A673 (cell line): ENCODE results near the gene PPP1R7. TPM values are rescaled to one million over a fixed set of nuclear protein-coding genes. Genes with fewer than 3 reads are reported as not detected.
"Not testable (repeated sequence)": the region's sequence is repeated elsewhere in the genome, so short reads cannot be mapped to it uniquely, and the experiment has no call there.

Experiments
- Bru-seq: library from RNA; stranded (reverse); fragments of 400-500 nt; gene quantifications from one replicate; lab custom pipeline; 2021; lab: Mats Ljungman, UMichigan
- BruChase-seq, 2 experiments: library from RNA; stranded (reverse); fragments of 400-500 nt; gene quantifications; one replicate each; lab custom pipeline; 2021; lab: Mats Ljungman, UMichigan
- BruUV-seq: library from RNA; stranded (reverse); fragments of 400-500 nt; replicated peaks from 2 replicates; lab custom pipeline; 2021; lab: Mats Ljungman, UMichigan
- CTCF ChIA-PET: fragments of 300-600 bp; sonication (Branson Sonifier 250); formaldehyde crosslinking; loops from one replicate; lab custom pipeline; 2022; ENCODE audit warnings: antibody characterized with exemption; lab: Charles Lee
- POLR2A ChIA-PET: fragments of 300-600 bp; sonication (Branson Sonifier 250); formaldehyde crosslinking; loops from one replicate; lab custom pipeline; 2022; ENCODE audit warnings: antibody characterized with exemption; ENCODE audit not compliant: low non-redundant PET; lab: Charles Lee
- DNase-seq: peaks from one replicate; pipeline ENCODE4 v3.0.0-alpha.2; 2015; ENCODE audit warnings: low spot score
- H3K27ac ChIP-seq: fragments of 200-600 bp; sonication (generic); 2 replicates; pipeline ENCODE4 v1.5.1; 2016; ENCODE audit warnings: mixed run types, low read depth, mild to moderate bottlenecking, mixed read lengths, antibody characterized with exemption, low read length; ENCODE audit not compliant: poor library complexity, severe bottlenecking
- H3K27me3 ChIP-seq: fragments of 200-600 bp; sonication (generic); replicated peaks from 2 replicates; pipeline ENCODE4 v1.6.1; 2017; ENCODE audit warnings: mixed run types, low read depth, mild to moderate bottlenecking, mixed read lengths, antibody characterized with exemption, low read length; ENCODE audit not compliant: insufficient read depth, poor library complexity
- H3K36me3 ChIP-seq: fragments of 200-600 bp; sonication (generic); 2 replicates; pipeline ENCODE4 v1.6.1; 2016; ENCODE audit warnings: mixed run types, mild to moderate bottlenecking, mixed read lengths, antibody characterized with exemption, low read length; ENCODE audit not compliant: insufficient read depth, poor library complexity, severe bottlenecking
- H3K4me1 ChIP-seq: fragments of 200-600 bp; sonication (generic); 2 replicates; pipeline ENCODE4 v1.6.1; 2017; ENCODE audit warnings: mixed run types, mild to moderate bottlenecking, mixed read lengths, antibody characterized with exemption, low read length; ENCODE audit not compliant: insufficient read depth, poor library complexity, severe bottlenecking
- H3K4me3 ChIP-seq: fragments of 200-600 bp; sonication (generic); 2 replicates; pipeline ENCODE4 v1.5.1; 2016; ENCODE audit warnings: low read depth, mixed run types, mild to moderate bottlenecking, mixed read lengths, low read length; ENCODE audit not compliant: poor library complexity, severe bottlenecking
- H3K9me3 ChIP-seq: fragments of 200-600 bp; sonication (generic); 2 replicates; pipeline ENCODE4 v1.6.1; 2016; ENCODE audit warnings: mixed run types, low read depth, mild to moderate bottlenecking, mixed read lengths, antibody characterized with exemption, low read length; ENCODE audit not compliant: poor library complexity, severe bottlenecking
- EZH2 ChIP-seq: fragments of 200-600 bp; sonication (generic); IDR thresholded peaks from 2 replicates; pipeline ENCODE4 v1.6.1; 2017; ENCODE audit warnings: borderline replicate concordance, low read depth, mild to moderate bottlenecking, mixed read lengths, antibody characterized with exemption, low read length; ENCODE audit not compliant: poor library complexity, severe bottlenecking
- intact Hi-C: fragments of 100-400 bp; cut with micrococcal nuclease; formaldehyde crosslinking; loops from one replicate; pipeline ENCODE4 v1.10.0; 2022; ENCODE audit not compliant: unreplicated experiment
- long read RNA-seq: library from polyadenylated mRNA; stranded (forward); transcript quantifications from one replicate; pipeline ENCODE4 v2.0.0, GENCODE V29; 2022
- total RNA-seq: library from RNA; stranded (reverse); gene quantifications from 2 replicates; pipeline ENCODE4 v1.2.3, GENCODE V29; 2021
- TF ChIP-seq, protein P1 (sequence below): fragments of 300-800, 200-600 bp; sonication (generic); conservative IDR thresholded peaks from 2 replicates; pipeline ENCODE4 v1.5.1; 2017; ENCODE audit warnings: low read depth, mild to moderate bottlenecking, antibody characterized with exemption, low read length, moderate library complexity, mixed read lengths

Gene PPP1R7, protein sequence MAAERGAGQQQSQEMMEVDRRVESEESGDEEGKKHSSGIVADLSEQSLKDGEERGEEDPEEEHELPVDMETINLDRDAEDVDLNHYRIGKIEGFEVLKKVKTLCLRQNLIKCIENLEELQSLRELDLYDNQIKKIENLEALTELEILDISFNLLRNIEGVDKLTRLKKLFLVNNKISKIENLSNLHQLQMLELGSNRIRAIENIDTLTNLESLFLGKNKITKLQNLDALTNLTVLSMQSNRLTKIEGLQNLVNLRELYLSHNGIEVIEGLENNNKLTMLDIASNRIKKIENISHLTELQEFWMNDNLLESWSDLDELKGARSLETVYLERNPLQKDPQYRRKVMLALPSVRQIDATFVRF
- 70.7 and 76.5 TPM in 2 replicates for total RNA-seq
- Bru-seq, nascent RNA: percentile 63 among the genes with signal in this experiment
- BruChase-seq, experiment 1, labeled RNA remaining after a 2-hour chase: percentile 60 among the genes with signal in this experiment
- BruChase-seq, experiment 2, labeled RNA remaining after a 6-hour chase: percentile 64 among the genes with signal in this experiment
- long read RNA-seq, transcript PPP1R7-209 (9 exons, 959 nt): minor isoform, 6 of 128 reads
- long read RNA-seq, transcript PPP1R7-206 (9 exons, 965 nt): minor isoform, 25 of 128 reads
- long read RNA-seq, transcript PPP1R7-201 (10 exons, 2,386 nt): major isoform, 65 of 128 reads
- long read RNA-seq, partial matches to known transcripts: 16 of 128 reads
- long read RNA-seq, other reads (novel, unspliced or antisense): 12 of 128 reads

- ChIA-PET CTCF (interaction anchor here (1.4 kb wide), 1 partner anchor 235 kb away, joined by 6 read pairs; no protein-coding TSS in a partner anchor), POLR2A (interaction anchor here (0.5 to 0.9 kb wide), 2 partner anchors 46 to 537 kb away, joined by 5 to 9 read pairs; partner anchors contain the start of gene DTYMK)
- Histone ChIP-seq H3K4me1 (no peaks in the 10 kb centered on the region), H3K27me3 (no peaks in the 10 kb centered on the region), H3K9me3 (no peaks in the 10 kb centered on the region), H3K36me3 (peaks cover 4% of the 10 kb centered on the region), H3K27ac (peak within 1 kb of the TSS; percentile 77), H3K4me3 (peak within 1 kb of the TSS; percentile 96)
- no TSS peak for BruUV-seq
- intact Hi-C loops: no loop called here
- TF ChIP-seq EZH2: no peak
- TF ChIP-seq, protein P1, sequence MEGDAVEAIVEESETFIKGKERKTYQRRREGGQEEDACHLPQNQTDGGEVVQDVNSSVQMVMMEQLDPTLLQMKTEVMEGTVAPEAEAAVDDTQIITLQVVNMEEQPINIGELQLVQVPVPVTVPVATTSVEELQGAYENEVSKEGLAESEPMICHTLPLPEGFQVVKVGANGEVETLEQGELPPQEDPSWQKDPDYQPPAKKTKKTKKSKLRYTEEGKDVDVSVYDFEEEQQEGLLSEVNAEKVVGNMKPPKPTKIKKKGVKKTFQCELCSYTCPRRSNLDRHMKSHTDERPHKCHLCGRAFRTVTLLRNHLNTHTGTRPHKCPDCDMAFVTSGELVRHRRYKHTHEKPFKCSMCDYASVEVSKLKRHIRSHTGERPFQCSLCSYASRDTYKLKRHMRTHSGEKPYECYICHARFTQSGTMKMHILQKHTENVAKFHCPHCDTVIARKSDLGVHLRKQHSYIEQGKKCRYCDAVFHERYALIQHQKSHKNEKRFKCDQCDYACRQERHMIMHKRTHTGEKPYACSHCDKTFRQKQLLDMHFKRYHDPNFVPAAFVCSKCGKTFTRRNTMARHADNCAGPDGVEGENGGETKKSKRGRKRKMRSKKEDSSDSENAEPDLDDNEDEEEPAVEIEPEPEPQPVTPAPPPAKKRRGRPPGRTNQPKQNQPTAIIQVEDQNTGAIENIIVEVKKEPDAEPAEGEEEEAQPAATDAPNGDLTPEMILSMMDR: no peak
- peak; percentile 98 for DNase-seq
Measured at GRCh38 chr2:241149925-241150659, at the start of gene PPP1R7. Gene PPP1R7, plus strand, starts transcription at chr2:241150467. Its CDS starts 29 bp downstream, at chr2:241150496.

GRCh38 chr2:241102239-241102803 lies 47.9 kb upstream of the PPP1R7 start, which contains the start of gene MTERF4:
Gene MTERF4, minus strand, starts transcription at chr2:241102287. Its CDS starts 14 bp downstream, at chr2:241102273.
- peak; percentile 92 for DNase-seq
- Histone ChIP-seq H3K9me3 (no peaks in the 10 kb centered on the region), H3K4me3 (peak within 1 kb of the TSS; percentile 84), H3K27me3 (no peaks in the 10 kb centered on the region), H3K27ac (peak within 1 kb of the TSS; percentile 91), H3K36me3 (peaks cover 27% of the 10 kb centered on the region), H3K4me1 (no peaks in the 10 kb centered on the region)
- intact Hi-C loops: no loop called here
- CTCF ChIA-PET: no interaction called here
- POLR2A ChIA-PET: interaction anchor here (0.6 kb wide), 1 partner anchor 1081 kb away, joined by 4 read pairs; no protein-coding TSS in a partner anchor
- BruUV-seq: TSS peak; percentile 89
- no peak for TF ChIP-seq EZH2
- TF ChIP-seq, protein P1: no peak

DNA sequence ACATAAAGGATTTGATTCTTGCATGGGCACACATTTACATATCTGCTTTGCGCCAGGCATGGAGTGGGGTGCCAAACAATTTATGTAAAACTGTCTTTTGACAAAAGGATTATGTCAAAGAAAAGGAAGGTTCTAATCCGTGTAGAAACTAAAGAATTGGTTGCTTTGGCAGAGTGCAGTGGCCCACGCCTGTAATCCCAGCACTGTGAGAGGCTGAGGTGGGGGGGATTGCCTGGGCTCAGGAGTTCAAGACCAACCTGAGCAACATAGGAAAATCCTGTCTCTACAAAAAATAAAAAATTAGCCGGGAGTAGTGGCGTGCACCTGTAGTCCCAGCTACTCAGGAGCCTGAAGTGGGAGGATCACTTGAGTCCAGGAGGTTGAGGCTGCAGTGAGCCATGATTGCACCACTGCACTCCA lies 47.1 kb upstream of the PPP1R7 start:
- Histone ChIP-seq H3K9me3 (no peaks in the 10 kb centered on the region), H3K27ac (no peak overlapping the region), H3K4me3 (peak overlapping the region; percentile 84), H3K27me3 (no peaks in the 10 kb centered on the region), H3K4me1 (no peaks in the 10 kb centered on the region), H3K36me3 (peaks cover 24% of the 10 kb centered on the region)
- TF ChIP-seq, protein P1: no peak
- no peak for TF ChIP-seq EZH2
- intact Hi-C loops: no loop called here
- BruUV-seq: no TSS peak
- POLR2A ChIA-PET: no interaction called here
- CTCF ChIA-PET: no interaction called here
- DNase-seq: no peak

DNA sequence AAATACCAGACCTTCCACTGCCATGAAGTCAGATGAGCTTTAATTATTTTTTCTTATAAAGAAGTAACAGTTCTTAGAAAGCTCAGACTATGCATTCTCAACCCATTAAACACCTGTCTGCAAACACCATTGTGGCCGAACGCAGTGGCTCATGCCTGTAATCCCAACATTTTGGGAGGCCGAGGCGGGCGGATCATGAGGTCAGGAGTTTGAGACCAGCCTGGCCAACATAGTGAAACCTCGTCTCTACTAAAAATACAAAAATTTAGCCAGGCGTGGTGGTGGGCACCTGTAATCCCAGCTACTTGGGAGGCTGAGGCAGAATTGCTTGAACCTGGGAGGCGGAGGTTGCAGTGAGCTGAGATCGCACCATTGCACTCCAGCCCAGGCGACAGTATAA lies 45.7 kb upstream of the PPP1R7 start:
- DNase-seq, CTCF ChIA-PET, H3K4me1 ChIP-seq, intact Hi-C loops, H3K9me3 ChIP-seq, H3K27me3 ChIP-seq, H3K4me3 ChIP-seq, BruUV-seq, H3K27ac ChIP-seq: not testable (repeated sequence)
- POLR2A ChIA-PET: interaction anchor here (0.5 kb wide), 1 partner anchor 543 kb away, joined by 8 read pairs; no protein-coding TSS in a partner anchor
- H3K36me3 ChIP-seq: peaks cover 11% of the 10 kb centered on the region
